GM19372 (cell line): ENCODE data around the gene LRRC8A.

Experiments used
- ATAC-seq: cut with Tn5 transposase; IDR thresholded peaks from one replicate; pipeline ENCODE4 v1.9.1; 2021; ENCODE audit warnings: mild to moderate bottlenecking, low read depth, moderate library complexity; ENCODE audit not compliant: unreplicated experiment

The LRRC8A gene

DNA sequence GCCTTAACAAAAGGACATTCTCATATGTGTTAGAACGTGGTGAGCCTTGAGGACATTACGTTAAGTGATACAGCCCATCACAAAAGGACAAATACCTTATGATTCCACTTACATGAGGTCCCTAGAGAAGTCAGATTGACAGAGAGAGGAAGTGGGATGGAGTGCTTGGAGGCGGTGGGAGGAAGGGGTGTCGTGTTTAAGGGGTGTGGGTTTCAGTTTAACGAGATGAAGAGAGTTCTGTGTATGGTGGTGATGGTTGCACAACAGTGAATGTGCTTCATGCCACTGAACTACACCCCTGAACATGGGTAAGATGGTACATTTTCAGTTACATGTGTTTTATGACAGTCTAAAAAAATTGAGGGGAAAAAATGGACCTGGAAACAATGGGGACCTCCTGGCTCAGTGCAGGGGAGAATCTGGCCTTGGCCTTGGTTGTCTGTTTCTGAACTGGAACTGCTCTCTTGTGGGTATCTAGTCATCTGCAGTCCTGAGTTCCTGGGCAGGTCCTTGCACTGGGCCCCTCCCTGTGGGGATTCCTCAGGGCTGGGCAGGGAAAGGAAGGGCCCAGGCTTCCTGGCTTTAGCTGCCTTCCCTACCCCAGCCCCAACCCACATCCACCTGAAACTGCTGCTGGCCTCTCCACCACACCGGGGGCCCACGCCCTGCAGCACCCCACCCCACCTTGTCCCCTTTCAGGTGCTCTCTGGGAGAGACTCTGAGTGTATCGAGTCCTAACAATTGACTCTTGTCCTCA, 17.8 kb downstream of the LRRC8A start:
- ATAC-seq = no peak

- ATAC-seq = no peak
Observed at GRCh38 chr9:128901379-128901778, 19.4 kb downstream of the LRRC8A start.

DNA sequence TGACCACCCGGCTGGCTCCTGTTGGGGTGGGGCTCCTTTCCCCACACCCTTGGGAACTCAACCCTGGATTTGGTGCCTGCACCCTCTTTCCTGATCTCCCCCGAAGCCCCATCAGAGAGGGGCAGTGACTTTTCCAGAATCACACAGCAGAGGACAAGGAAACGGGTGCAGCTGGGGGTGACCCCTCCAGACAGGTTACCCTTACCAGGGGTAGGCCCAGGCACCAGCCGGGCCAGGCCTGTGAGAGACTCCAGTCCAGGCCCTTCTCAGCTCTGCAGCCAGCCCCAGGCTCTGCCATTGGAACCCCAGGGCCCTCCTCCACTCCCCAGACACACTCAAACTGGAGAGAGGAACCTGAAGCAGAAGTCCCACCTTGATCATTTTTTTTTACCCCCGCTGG, 19.9 kb downstream of the LRRC8A start:
- ATAC-seq = no peak

DNA sequence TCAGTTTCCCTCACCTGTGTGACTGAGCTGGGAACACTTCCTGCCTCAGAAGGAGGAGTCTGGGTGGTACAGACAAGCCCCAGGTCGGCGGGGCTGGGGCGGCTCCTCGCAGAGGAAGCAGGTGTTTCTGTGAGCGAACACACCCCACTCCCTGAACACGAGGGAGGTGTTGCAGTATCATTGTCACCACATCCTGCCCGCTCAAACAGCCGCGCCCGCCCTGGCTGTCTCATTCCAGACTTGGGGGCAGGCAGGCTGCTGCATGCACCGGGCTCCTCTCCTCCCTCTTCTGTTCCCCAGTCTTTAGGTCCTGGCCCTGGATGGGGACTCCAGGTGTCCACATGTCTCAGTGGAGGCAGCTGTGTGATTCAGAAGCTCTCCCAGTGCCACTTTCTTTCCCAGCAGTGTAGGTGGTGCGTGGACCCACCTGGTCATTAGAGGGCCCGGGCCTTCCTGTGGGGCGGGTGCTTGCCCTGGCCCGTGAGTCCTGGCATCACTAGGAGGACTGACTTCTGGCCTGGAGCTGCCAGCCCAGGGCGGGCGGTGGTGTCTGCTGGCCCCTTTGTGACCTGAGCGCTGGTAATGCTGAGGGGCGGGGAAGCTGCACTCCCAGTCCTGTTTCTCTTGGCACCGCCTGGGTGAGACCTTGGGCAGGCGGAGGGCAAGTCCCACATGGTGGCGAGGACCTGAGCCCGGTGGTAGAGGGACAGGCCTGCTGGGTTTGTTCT, 20.6 kb downstream of the LRRC8A start:
- peak; percentile 74 for ATAC-seq

DNA sequence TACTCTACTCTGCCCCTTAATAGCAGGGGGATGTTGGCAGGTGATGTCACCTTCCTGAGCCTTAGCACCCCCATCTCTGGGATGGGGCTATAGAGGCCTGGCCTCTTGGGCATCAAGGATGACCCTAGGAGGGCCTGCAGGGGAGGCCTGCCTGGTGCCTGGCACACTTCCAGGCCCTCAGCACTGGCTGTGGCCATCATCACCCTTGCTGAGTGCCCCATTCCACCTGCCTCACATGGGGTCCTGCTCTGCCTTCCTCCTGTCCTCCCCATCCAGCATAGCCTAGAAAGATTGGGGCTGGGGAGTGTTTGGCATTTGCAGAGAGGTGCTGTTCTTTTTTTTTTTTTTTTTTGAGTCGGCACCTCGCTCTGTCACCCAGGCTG, 21.1 kb downstream of the LRRC8A start:
- ATAC-seq = no peak

DNA sequence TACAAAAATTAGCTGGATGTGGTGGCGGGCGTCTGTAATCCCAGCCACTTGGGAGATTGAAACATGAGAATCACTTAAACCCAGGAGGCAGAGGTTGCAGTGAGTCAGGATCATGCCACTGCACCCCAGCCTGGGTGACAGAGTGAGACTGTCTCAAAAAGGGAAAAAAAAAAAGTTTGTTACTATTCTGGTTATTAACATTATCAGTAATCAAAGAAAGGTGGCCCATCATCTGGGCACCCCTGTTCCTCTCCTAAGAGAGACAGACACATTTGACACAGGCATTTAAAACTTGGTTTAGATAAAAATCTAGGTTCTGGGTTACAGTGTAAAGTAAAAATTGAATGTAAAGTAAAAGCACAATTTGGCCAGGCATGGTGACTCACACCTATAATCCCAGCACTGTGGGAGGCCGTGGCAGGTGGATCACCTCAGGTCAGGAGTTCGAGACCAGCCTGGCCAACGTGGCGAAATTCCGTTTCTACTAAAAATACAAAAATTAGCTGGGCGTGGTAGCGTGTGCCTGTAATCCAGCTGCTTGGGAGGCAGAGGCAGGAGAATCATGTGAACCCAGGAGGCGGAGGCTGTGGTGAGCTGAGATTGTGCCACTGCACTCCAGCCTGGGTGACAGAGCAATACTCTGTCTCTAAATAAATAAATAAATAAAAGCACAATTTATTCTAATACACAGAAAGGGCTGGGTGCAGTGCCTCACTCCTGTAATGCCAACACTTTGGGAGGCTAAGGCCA, 22.1 kb downstream of the LRRC8A start:
- no peak for ATAC-seq

DNA sequence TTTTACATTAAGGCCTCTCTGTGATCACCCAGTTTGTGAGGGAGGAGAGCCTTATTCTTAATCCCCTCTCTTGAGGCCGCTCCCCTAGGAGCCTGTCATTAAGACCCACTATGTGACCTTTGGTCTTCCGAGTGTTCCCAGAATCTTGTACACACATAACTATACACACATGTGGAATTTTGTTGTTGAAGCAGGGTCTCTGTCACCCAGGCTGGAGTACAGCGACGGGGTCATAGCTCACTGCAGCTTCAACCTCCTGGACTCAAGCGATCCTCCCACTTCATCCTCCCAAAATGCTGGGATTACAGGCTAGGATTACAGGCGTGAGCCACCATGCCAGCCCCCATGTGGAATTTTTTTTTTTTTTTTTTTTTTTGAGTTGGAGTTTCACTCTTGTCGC, 24.0 kb downstream of the LRRC8A start:
- no peak for ATAC-seq

DNA sequence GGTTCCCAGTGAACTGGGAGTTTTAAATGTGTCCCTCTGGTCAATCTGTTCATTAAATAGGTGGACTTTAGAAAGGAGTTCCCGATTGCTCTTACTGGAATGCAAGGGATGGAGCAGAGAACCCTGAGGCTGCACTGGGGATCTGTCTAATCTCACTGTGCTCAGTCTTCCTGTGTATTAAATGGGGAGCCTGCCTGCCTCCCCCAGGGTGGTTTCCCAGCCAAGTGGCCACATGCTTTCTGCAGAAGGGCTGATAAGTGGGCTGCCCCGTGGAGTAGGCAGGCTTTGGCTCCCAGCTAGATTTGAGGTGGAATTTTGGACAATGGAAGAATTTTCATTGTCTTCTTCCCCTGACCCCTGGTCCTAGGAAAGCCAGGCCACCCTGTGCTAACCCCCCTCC, 24.8 kb downstream of the LRRC8A start:
- ATAC-seq = no peak

- ATAC-seq = no peak
Observed at GRCh38 chr9:128908372-128908771, 26.4 kb downstream of the LRRC8A start.

DNA sequence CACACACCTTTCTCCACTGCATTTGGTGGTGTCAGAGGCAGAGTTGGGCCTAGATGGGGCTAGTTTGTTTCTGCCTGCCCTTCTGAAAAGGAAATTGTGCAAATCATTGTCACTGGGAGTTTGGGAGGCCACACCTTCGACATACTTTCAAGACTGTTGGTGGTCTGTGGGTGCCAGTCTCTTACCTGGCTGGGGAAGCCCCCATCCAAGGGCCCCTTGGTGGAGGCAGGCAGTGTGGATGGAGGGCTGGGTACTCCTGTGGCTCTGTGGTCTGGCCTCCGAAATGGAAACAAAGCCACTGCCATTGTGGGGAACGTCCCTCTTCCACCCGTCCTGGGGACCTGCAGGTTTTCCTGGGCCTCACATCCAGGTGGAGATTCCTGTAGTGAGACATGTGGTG, 27.9 kb downstream of the LRRC8A start:
- no peak for ATAC-seq

DNA sequence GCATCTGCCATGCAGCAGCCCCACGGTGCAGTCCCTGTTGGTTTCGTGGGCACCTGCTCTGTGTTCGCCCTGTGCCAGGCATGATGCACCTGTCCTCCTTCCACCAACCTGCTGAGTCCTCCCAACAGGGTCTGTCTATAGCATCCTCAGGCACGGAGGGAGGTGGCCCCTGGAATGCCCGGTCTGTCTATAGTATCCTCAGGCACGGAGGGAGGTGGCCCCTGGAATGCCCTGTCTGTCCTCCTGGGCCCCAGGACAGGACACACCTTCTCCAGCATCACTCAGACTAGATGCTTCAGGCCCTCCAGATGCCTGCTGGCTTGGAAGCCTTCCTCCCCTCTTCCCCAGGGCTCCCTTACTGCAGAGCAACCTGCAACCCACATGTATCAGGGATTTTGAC, 29.0 kb downstream of the LRRC8A start:
- no peak for ATAC-seq

DNA sequence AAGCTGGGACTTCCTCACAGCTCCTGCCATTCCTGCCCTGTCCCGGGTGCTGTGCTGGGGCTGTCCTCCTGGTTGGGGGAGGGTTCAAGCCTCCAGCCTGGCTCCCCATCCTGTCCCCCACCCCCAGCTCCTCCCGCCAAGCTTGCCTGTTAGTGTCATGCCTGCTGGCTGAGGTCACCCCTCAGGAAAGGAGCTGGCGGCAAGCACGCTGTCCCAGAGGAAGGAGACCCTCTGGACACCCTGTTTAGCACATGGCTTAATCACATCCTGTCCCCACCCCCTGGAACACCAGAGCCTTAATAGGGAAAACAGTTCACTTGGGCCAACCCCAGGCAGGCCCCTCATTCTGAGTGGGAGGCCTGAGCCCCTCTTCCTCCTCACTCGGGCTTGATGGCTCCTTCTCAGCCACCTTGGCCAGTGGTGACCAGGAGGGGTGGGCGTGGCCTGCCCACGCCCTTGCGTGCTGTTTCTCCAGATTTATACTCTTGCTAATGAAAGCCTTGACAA, 29.6 kb downstream of the LRRC8A start:
- no peak for ATAC-seq

DNA sequence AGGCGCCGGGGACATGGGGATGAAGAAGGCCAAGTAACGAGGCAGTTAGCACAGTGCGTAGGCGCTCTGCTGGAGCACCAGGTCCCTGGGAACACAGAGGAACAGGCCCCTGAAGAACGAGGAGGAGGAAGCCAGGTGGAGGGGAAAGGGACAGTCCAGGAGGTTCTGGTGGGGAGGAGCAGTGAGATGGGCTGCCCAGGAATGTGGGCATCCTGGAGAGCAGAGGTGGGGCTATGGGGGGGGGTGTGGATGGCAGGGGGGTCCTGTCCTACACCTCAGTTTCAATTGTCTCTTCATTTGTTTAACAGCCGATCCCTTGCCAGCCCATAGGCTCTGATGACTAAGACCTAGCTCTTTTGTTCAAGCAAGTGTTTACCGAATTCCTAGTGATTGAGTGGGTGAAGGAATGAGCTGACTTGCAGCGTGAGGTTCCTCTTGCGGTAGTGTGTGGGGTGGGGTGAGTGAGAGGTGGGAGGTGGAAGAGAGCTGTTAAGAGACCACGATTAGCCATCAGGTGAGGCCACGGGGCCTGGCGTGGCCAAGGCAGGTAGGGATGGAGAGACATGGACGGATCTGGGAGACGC, 30.4 kb downstream of the LRRC8A start:
- no peak for ATAC-seq

- no peak for ATAC-seq
Observed at GRCh38 chr9:128913048-128913900, 31.3 kb downstream of the LRRC8A start.

GRCh38 chr9:128913995-128914772, 32.3 kb downstream of the LRRC8A start:
- ATAC-seq = no peak

- ATAC-seq = no peak
Observed at GRCh38 chr9:128916204-128916603, 34.3 kb downstream of the LRRC8A start.

DNA sequence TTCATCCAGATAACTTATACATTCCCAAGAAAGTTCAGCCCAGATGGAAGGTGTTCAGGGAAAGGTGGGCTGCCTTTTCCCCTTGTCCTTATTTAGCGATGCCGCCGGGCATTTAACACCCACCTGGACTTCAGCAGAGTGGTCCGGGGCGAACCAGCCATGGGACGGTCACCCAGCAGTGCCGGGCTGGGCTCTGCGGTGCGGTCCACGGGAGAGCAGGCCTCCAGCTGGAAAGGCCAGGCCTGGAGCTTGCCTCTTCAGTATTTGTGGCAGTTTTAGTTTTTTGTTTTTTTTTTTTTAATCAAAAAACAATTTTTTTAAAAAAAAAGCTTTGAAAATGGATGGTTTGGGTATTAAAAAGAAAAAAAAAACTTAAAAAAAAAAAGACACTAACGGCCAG, 34.8 kb downstream of the LRRC8A start:
- ATAC-seq = no peak

DNA sequence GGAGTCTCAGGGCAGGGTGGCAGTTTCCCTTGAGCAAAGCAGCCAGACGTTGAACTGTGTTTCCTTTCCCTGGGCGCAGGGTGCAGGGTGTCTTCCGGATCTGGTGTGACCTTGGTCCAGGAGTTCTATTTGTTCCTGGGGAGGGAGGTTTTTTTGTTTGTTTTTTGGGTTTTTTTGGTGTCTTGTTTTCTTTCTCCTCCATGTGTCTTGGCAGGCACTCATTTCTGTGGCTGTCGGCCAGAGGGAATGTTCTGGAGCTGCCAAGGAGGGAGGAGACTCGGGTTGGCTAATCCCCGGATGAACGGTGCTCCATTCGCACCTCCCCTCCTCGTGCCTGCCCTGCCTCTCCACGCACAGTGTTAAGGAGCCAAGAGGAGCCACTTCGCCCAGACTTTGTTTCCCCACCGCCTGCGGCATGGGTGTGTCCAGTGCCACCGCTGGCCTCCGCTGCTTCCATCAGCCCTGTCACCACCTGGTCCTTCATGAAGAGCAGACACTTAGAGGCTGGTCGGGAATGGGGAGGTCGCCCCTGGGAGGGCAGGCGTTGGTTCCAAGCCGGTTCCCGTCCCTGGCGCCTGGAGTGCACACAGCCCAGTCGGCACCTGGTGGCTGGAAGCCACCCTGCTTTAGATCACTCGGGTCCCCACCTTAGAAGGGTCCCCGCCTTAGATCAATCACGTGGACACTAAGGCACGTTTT, 35.4 kb downstream of the LRRC8A start:
- no peak for ATAC-seq

- ATAC-seq = no peak
Observed at GRCh38 chr9:128918921-128919320, 37.0 kb downstream of the LRRC8A start.
